ENCODE results near the gene EFR3B.

- TF ChIP-seq CTCF (IDR thresholded peaks at IDR 0.05), result peak; percentile 45
- no peak for TF ChIP-seq EZH2 (IDR thresholded peaks at IDR 0.05)
Measured at GRCh38 chr2:25201265-25201664, 159.4 kb downstream of the EFR3B start.

Data from neural progenitor cell (in vitro differentiated cells).